ENCODE results near the gene C20orf96. TPM values are rescaled to one million over a fixed set of nuclear protein-coding genes. Genes with fewer than 3 reads are reported as not detected.

The C20orf96 gene
- polyA plus RNA-seq, 1 donor from 2014 or later = 10.9 TPM

DNA sequence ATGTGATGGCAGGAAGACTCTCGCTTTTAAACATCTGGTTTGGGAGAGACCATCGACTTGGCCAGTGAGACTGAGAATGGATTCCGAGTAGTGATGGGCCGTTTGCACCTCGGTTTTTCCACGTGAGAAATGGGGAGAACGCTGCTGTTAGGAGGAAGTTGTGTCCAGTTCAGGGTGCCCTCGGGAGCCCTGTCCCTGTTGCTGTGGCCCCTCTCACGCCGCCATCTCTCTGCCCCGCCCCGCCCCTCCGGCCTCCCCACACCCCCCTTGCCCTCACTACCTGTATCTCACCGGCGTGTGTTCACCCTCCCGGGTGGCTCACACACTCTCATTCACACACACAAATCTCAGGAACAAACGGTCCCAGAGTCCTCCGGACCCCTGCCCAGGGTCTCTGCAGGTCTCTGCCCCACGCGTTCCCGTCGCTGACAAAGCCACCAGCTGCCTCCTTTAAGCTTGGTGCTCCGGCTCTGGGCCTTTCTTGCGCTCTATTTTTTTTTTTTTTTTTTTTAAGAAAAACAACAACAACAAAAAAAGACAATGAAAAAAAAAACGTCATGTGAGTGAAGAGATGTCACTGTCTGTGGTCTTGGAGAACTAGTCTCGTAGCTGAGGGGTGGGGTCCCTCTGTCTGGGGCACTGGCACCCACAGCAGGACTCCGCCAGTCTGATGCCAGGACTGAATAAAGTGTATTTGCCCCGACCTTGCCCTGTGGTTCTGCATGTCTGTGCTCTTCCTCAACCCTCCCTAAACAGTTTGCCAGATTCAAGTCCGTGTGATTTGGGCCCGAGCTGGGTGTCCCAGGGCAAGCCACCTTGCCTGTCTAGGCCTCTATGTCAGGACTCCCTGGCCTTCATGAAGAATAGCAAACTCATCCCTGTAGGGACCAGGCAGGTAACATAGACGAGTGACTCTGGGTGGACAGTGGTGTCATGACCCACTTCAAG, 37.8 kb upstream of the C20orf96 start:
- Histone ChIP-seq H3K27me3 (ENCODE audit: insufficient read depth, low read depth, low read length) (no peaks in the 10 kb centered on the region), H3K9me2 (ENCODE audit: insufficient read depth, low read length) (no peaks in the 10 kb centered on the region), H3K9me3 (ENCODE audit: low read length) (no peaks in the 10 kb centered on the region), H3K4me3 (ENCODE audit: low read length) (peak overlapping the region; percentile 98), H3K4me2 (ENCODE audit: low read length) (peak overlapping the region; percentile 97), H3K27ac (ENCODE audit: low read length) (peak overlapping the region; percentile 91), H3K9ac (ENCODE audit: low read length) (peak overlapping the region; percentile 94), H2AFZ (ENCODE audit: low read depth, low read length) (no peak overlapping the region), H3K79me2 (replicated peaks; ENCODE audit: insufficient read depth, low read length) (peaks cover 17% of the 10 kb centered on the region), H4K20me1 (ENCODE audit: insufficient read depth) (peaks cover 17% of the 10 kb centered on the region), H3F3A (ENCODE audit: insufficient read depth, low read length, poor library complexity, severe bottlenecking) (peaks cover 8% of the 10 kb centered on the region), H3K36me3 (ENCODE audit: insufficient read depth, low read length) (no peaks in the 10 kb centered on the region)
- no peak for TF ChIP-seq TAF1 (IDR thresholded peaks at IDR 0.05; ENCODE audit: low read depth)
- TF ChIP-seq POLR2AphosphoS5 (IDR thresholded peaks at IDR 0.05) = peak; percentile 1

DNA sequence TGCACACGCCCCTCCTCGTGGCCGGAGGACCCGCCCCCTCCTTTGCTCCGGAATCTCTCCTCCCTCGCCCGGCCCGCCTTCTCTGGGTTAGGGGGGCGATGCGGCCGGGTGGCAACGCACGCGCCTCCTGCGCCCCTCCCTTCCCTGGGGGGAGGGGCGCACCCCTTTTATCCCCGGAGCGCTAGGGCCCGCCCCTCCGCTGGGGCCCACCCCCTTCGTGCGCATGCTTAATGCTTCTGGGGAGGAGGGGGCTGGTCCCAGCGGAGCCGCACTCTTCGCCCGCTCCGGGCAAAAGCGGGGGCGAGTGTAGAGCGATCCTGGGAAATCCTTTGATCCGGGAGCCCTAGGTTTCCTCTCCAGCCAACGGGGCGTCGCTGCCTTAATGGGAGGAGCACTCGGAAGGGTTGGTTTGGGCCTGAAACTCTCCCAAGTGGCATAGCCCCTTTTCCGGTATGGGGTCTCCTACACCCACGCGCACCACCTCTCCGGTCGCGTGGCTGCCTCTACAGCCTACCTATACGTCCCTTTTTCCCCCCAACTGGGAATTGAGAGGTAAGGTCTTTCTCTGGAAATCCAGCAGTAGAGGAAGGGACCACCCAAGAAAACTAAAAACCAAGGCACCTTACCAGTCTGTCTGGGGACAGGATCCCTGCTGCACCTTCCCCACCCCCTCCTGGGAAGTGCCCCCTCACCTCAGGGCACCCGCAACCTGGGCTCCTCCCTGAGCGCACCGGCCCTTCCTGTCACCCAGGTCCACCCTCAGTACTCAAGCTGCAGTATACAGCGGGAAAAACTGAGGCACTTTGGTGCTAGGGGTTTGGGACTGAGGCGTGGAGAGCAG, 36.9 kb upstream of the C20orf96 start:
- no peaks in the 10 kb centered on the region for H3K9me3 ChIP-seq (ENCODE audit: low read length)
- peaks cover 17% of the 10 kb centered on the region for H4K20me1 ChIP-seq (ENCODE audit: insufficient read depth)
- TF ChIP-seq RAD21 (conservative IDR thresholded peaks at IDR 0.05) = no peak
- TF ChIP-seq POLR2AphosphoS5 (IDR thresholded peaks at IDR 0.05) = peak; percentile 7
- TF ChIP-seq, protein P1, sequence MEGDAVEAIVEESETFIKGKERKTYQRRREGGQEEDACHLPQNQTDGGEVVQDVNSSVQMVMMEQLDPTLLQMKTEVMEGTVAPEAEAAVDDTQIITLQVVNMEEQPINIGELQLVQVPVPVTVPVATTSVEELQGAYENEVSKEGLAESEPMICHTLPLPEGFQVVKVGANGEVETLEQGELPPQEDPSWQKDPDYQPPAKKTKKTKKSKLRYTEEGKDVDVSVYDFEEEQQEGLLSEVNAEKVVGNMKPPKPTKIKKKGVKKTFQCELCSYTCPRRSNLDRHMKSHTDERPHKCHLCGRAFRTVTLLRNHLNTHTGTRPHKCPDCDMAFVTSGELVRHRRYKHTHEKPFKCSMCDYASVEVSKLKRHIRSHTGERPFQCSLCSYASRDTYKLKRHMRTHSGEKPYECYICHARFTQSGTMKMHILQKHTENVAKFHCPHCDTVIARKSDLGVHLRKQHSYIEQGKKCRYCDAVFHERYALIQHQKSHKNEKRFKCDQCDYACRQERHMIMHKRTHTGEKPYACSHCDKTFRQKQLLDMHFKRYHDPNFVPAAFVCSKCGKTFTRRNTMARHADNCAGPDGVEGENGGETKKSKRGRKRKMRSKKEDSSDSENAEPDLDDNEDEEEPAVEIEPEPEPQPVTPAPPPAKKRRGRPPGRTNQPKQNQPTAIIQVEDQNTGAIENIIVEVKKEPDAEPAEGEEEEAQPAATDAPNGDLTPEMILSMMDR (IDR thresholded peaks at IDR 0.05; ENCODE audit: poor library complexity, severe bottlenecking) = no peak
- peak; percentile 31 for TF ChIP-seq TAF1 (IDR thresholded peaks at IDR 0.05; ENCODE audit: low read depth)
- peak; percentile 41 for TF ChIP-seq EP300 (conservative IDR thresholded peaks at IDR 0.05; ENCODE audit: poor library complexity, severe bottlenecking)
- peak; percentile 84 for TF ChIP-seq MXI1 (conservative IDR thresholded peaks at IDR 0.05; ENCODE audit: poor library complexity, severe bottlenecking)
- no peaks in the 10 kb centered on the region for H3K27me3 ChIP-seq (ENCODE audit: insufficient read depth, low read depth, low read length)
- no peaks in the 10 kb centered on the region for H3K36me3 ChIP-seq (ENCODE audit: insufficient read depth, low read length)
- no peak overlapping the region for H2AFZ ChIP-seq (ENCODE audit: low read depth, low read length)
- H3K27ac ChIP-seq (ENCODE audit: low read length) = peak overlapping the region; percentile 91
- H3K9me2 ChIP-seq (ENCODE audit: insufficient read depth, low read length) = no peaks in the 10 kb centered on the region
- peaks cover 17% of the 10 kb centered on the region for H3K79me2 ChIP-seq (replicated peaks; ENCODE audit: insufficient read depth, low read length)
- peaks cover 13% of the 10 kb centered on the region for H3F3A ChIP-seq (ENCODE audit: insufficient read depth, low read length, poor library complexity, severe bottlenecking)
- peak overlapping the region; percentile 98 for H3K4me3 ChIP-seq (ENCODE audit: low read length)
- H3K4me2 ChIP-seq (ENCODE audit: low read length) = peak overlapping the region; percentile 97
- H3K9ac ChIP-seq (ENCODE audit: low read length) = peak overlapping the region; percentile 94

- peak overlapping the region; percentile 98 for H3K4me3 ChIP-seq (ENCODE audit: low read length)
- H3K9me3 ChIP-seq (ENCODE audit: low read length) = no peaks in the 10 kb centered on the region
- H3K79me2 ChIP-seq (replicated peaks; ENCODE audit: insufficient read depth, low read length) = peaks cover 17% of the 10 kb centered on the region
- peak overlapping the region; percentile 94 for H3K9ac ChIP-seq (ENCODE audit: low read length)
- H4K20me1 ChIP-seq (ENCODE audit: insufficient read depth) = peaks cover 17% of the 10 kb centered on the region
- H3K36me3 ChIP-seq (ENCODE audit: insufficient read depth, low read length) = no peaks in the 10 kb centered on the region
- no peaks in the 10 kb centered on the region for H3K9me2 ChIP-seq (ENCODE audit: insufficient read depth, low read length)
- H3K4me2 ChIP-seq (ENCODE audit: low read length) = no peak overlapping the region
- peaks cover 13% of the 10 kb centered on the region for H3F3A ChIP-seq (ENCODE audit: insufficient read depth, low read length, poor library complexity, severe bottlenecking)
- no peak overlapping the region for H2AFZ ChIP-seq (ENCODE audit: low read depth, low read length)
- no peak for TF ChIP-seq EZH2 (IDR thresholded peaks at IDR 0.05; ENCODE audit: borderline replicate concordance, insufficient read depth, low read length, poor library complexity, severe bottlenecking)
- TF ChIP-seq, protein P2, sequence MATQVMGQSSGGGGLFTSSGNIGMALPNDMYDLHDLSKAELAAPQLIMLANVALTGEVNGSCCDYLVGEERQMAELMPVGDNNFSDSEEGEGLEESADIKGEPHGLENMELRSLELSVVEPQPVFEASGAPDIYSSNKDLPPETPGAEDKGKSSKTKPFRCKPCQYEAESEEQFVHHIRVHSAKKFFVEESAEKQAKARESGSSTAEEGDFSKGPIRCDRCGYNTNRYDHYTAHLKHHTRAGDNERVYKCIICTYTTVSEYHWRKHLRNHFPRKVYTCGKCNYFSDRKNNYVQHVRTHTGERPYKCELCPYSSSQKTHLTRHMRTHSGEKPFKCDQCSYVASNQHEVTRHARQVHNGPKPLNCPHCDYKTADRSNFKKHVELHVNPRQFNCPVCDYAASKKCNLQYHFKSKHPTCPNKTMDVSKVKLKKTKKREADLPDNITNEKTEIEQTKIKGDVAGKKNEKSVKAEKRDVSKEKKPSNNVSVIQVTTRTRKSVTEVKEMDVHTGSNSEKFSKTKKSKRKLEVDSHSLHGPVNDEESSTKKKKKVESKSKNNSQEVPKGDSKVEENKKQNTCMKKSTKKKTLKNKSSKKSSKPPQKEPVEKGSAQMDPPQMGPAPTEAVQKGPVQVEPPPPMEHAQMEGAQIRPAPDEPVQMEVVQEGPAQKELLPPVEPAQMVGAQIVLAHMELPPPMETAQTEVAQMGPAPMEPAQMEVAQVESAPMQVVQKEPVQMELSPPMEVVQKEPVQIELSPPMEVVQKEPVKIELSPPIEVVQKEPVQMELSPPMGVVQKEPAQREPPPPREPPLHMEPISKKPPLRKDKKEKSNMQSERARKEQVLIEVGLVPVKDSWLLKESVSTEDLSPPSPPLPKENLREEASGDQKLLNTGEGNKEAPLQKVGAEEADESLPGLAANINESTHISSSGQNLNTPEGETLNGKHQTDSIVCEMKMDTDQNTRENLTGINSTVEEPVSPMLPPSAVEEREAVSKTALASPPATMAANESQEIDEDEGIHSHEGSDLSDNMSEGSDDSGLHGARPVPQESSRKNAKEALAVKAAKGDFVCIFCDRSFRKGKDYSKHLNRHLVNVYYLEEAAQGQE (IDR thresholded peaks at IDR 0.05; ENCODE audit: borderline replicate concordance) = no peak
- TF ChIP-seq SMC3 (conservative IDR thresholded peaks at IDR 0.05; ENCODE audit: poor library complexity) = no peak
- TF ChIP-seq POLR2AphosphoS5 (IDR thresholded peaks at IDR 0.05) = no peak
- H3K27me3 ChIP-seq (ENCODE audit: insufficient read depth, low read depth, low read length) = no peaks in the 10 kb centered on the region
- H3K27ac ChIP-seq (ENCODE audit: low read length) = peak overlapping the region; percentile 91
Measured at GRCh38 chr20:326645-327185, 36.2 kb upstream of the C20orf96 start.

Data from neural cell (in vitro differentiated cells).